ENCODE data around the gene P2RY13.

Gene P2RY13

GRCh38 chr3:151345859-151346258, 16.5 kb upstream of the P2RY13 start:
- Histone ChIP-seq H3K4me3 (no peak overlapping the region), H3K9me3 (no peaks in the 10 kb centered on the region), H3K27me3 (ENCODE audit: low read depth) (no peaks in the 10 kb centered on the region), H3K36me3 (replicated peaks) (no peaks in the 10 kb centered on the region), H3K4me1 (no peaks in the 10 kb centered on the region)
- no peak for DNase-seq (ENCODE audit: low spot score in 2 of 2)
- in situ Hi-C loops (cut with MboI; ENCODE audit: low sequenced_read_pairs), result no loop called here

- Histone ChIP-seq H3K9me3 (no peaks in the 10 kb centered on the region), H3K27me3 (ENCODE audit: low read depth) (no peaks in the 10 kb centered on the region), H3K4me3 (no peak overlapping the region), H3K36me3 (replicated peaks) (no peaks in the 10 kb centered on the region), H3K4me1 (0 out of 2 replicates have a peak, but pooled peaks cover 2% of the 10 kb centered on the region)
- in situ Hi-C loops (cut with MboI; ENCODE audit: low sequenced_read_pairs), result no loop called here
- no peak for DNase-seq (ENCODE audit: low spot score in 2 of 2)
Measured at GRCh38 chr3:151331696-151332095, 2.3 kb upstream of the P2RY13 start.

- in situ Hi-C loops (cut with MboI; ENCODE audit: low sequenced_read_pairs), result no loop called here
- Histone ChIP-seq H3K9me3 (no peaks in the 10 kb centered on the region), H3K27me3 (ENCODE audit: low read depth) (no peaks in the 10 kb centered on the region), H3K4me3 (no peak overlapping the region), H3K36me3 (replicated peaks) (no peaks in the 10 kb centered on the region), H3K4me1 (0 out of 2 replicates have a peak, but pooled peaks cover 2% of the 10 kb centered on the region)
- DNase-seq (ENCODE audit: low spot score in 2 of 2), result no peak
Measured at GRCh38 chr3:151330899-151331298, 1.6 kb upstream of the P2RY13 start.

GRCh38 chr3:151330379-151330778, 1.0 kb upstream of the P2RY13 start:
- in situ Hi-C loops (cut with MboI; ENCODE audit: low sequenced_read_pairs), result no loop called here
- no peaks in the 10 kb centered on the region for H3K9me3 ChIP-seq
- H3K4me3 ChIP-seq, result no peak overlapping the region
- H3K4me1 ChIP-seq, result 0 out of 2 replicates have a peak, but pooled peaks cover 2% of the 10 kb centered on the region
- no peak for DNase-seq (ENCODE audit: low spot score in 2 of 2)
- no peaks in the 10 kb centered on the region for H3K36me3 ChIP-seq (replicated peaks)
- no peaks in the 10 kb centered on the region for H3K27me3 ChIP-seq (ENCODE audit: low read depth)

GRCh38 chr3:151328298-151328995, 902 bp downstream of the P2RY13 start:
- Histone ChIP-seq H3K4me1 (0 out of 2 replicates have a peak, but pooled peaks cover 2% of the 10 kb centered on the region), H3K36me3 (replicated peaks) (no peaks in the 10 kb centered on the region), H3K4me3 (no peak overlapping the region), H3K9me3 (no peaks in the 10 kb centered on the region), H3K27me3 (ENCODE audit: low read depth) (no peaks in the 10 kb centered on the region)
- in situ Hi-C loops (cut with MboI; ENCODE audit: low sequenced_read_pairs), result no loop called here
- DNase-seq (ENCODE audit: low spot score in 2 of 2), result no peak

GRCh38 chr3:151327571-151328198, 1.7 kb downstream of the P2RY13 start:
- H3K9me3 ChIP-seq, result no peaks in the 10 kb centered on the region
- no peak overlapping the region for H3K4me3 ChIP-seq
- H3K4me1 ChIP-seq, result 0 out of 2 replicates have a peak, but pooled peaks cover 2% of the 10 kb centered on the region
- H3K36me3 ChIP-seq (replicated peaks), result no peaks in the 10 kb centered on the region
- in situ Hi-C loops (cut with MboI; ENCODE audit: low sequenced_read_pairs), result no loop called here
- peak in 1 of 2 experiments; percentile 23 for DNase-seq (ENCODE audit: low spot score in 2 of 2)
- H3K27me3 ChIP-seq (ENCODE audit: low read depth), result no peaks in the 10 kb centered on the region

- H3K9me3 ChIP-seq, result no peaks in the 10 kb centered on the region
- DNase-seq (ENCODE audit: low spot score in 2 of 2), result no peak
- in situ Hi-C loops (cut with MboI; ENCODE audit: low sequenced_read_pairs), result no loop called here
Measured at GRCh38 chr3:151322511-151322910, 6.8 kb downstream of the P2RY13 start.

GRCh38 chr3:151321526-151321925, 7.8 kb downstream of the P2RY13 start:
- Histone ChIP-seq H3K36me3 (replicated peaks) (no peaks in the 10 kb centered on the region), H3K4me3 (no peak overlapping the region), H3K27me3 (ENCODE audit: low read depth) (no peaks in the 10 kb centered on the region), H3K4me1 (no peaks in the 10 kb centered on the region; the same call in 1 of the 2 replicates), H3K9me3 (no peaks in the 10 kb centered on the region)
- no peak for DNase-seq (ENCODE audit: low spot score in 2 of 2)
- in situ Hi-C loops (cut with MboI; ENCODE audit: low sequenced_read_pairs), result no loop called here

More at GRCh38 chr3:151322511-151322910, 6.8 kb downstream of the P2RY13 start:
- no peaks in the 10 kb centered on the region; the same call in 1 of the 2 replicates for H3K4me1 ChIP-seq
- H3K27me3 ChIP-seq (ENCODE audit: low read depth), result no peaks in the 10 kb centered on the region
- H3K36me3 ChIP-seq (replicated peaks), result no peaks in the 10 kb centered on the region
- H3K4me3 ChIP-seq, result no peak overlapping the region

GRCh38 chr3:151320131-151320530, 9.2 kb downstream of the P2RY13 start:
- H3K27me3 ChIP-seq (ENCODE audit: low read depth), result no peaks in the 10 kb centered on the region
- no peak overlapping the region for H3K4me3 ChIP-seq
- H3K9me3 ChIP-seq, result no peaks in the 10 kb centered on the region
- no peak for DNase-seq (ENCODE audit: low spot score in 2 of 2)
- no peaks in the 10 kb centered on the region; the same call in 1 of the 2 replicates for H3K4me1 ChIP-seq
- in situ Hi-C loops (cut with MboI; ENCODE audit: low sequenced_read_pairs), result no loop called here
- H3K36me3 ChIP-seq (replicated peaks), result no peaks in the 10 kb centered on the region

GRCh38 chr3:151319628-151320027, 9.7 kb downstream of the P2RY13 start:
- DNase-seq (ENCODE audit: low spot score in 2 of 2), result no peak
- H3K9me3 ChIP-seq, result no peaks in the 10 kb centered on the region
- H3K27me3 ChIP-seq (ENCODE audit: low read depth), result no peaks in the 10 kb centered on the region
- no peaks in the 10 kb centered on the region for H3K36me3 ChIP-seq (replicated peaks)
- in situ Hi-C loops (cut with MboI; ENCODE audit: low sequenced_read_pairs), result no loop called here
- H3K4me1 ChIP-seq, result no peaks in the 10 kb centered on the region; the same call in 1 of the 2 replicates
- no peak overlapping the region for H3K4me3 ChIP-seq

GRCh38 chr3:151318991-151319390, 10.4 kb downstream of the P2RY13 start:
- H3K9me3 ChIP-seq, result no peaks in the 10 kb centered on the region
- no peak overlapping the region for H3K4me3 ChIP-seq
- H3K27me3 ChIP-seq (ENCODE audit: low read depth), result no peaks in the 10 kb centered on the region
- in situ Hi-C loops (cut with MboI; ENCODE audit: low sequenced_read_pairs), result no loop called here
- DNase-seq (ENCODE audit: low spot score in 2 of 2), result no peak
- no peaks in the 10 kb centered on the region; the same call in 1 of the 2 replicates for H3K4me1 ChIP-seq
- no peaks in the 10 kb centered on the region for H3K36me3 ChIP-seq (replicated peaks)

- in situ Hi-C loops (cut with MboI; ENCODE audit: low sequenced_read_pairs), result no loop called here
- no peaks in the 10 kb centered on the region; the same call in 1 of the 2 replicates for H3K4me1 ChIP-seq
- no peaks in the 10 kb centered on the region for H3K9me3 ChIP-seq
- H3K36me3 ChIP-seq (replicated peaks), result no peaks in the 10 kb centered on the region
- H3K4me3 ChIP-seq, result no peak overlapping the region
- no peaks in the 10 kb centered on the region for H3K27me3 ChIP-seq (ENCODE audit: low read depth)
- no peak for DNase-seq (ENCODE audit: low spot score in 2 of 2)
Measured at GRCh38 chr3:151318313-151318712, 11.0 kb downstream of the P2RY13 start.

GRCh38 chr3:151316267-151316991, 12.9 kb downstream of the P2RY13 start, which contains the start of gene GPR87:
TSS of gene GPR87 (minus strand) at chr3:151316820. CDS start at chr3:151300100, 16,720 bp downstream.
- H3K4me3 ChIP-seq, result no peak within 1 kb of the TSS
- H3K4me1 ChIP-seq, result no peaks in the 10 kb centered on the region; the same call in 1 of the 2 replicates
- no peak for DNase-seq (ENCODE audit: low spot score in 2 of 2)

More at GRCh38 chr3:151316267-151316991, 12.9 kb downstream of the P2RY13 start, which contains the start of gene GPR87:
- no peaks in the 10 kb centered on the region for H3K9me3 ChIP-seq
- in situ Hi-C loops (cut with MboI; ENCODE audit: low sequenced_read_pairs), result no loop called here
- no peaks in the 10 kb centered on the region for H3K36me3 ChIP-seq (replicated peaks)
- no peaks in the 10 kb centered on the region for H3K27me3 ChIP-seq (ENCODE audit: low read depth)

All from HAP-1 (cell line).